B cell (primary cell): ENCODE data around the gene CARMIL3. TPM values are rescaled to one million over a fixed set of nuclear protein-coding genes. Genes with fewer than 3 reads are reported as not detected.
A peak's percentile ranks its signal among the peaks of the same experiment; 100 is the strongest.

Source experiments
- ATAC-seq: fragments of 200-7000 bp; cut with Tn5 transposase; one replicate; pipeline ENCODE4 v1.10.0; 2021; ENCODE audit warnings: low read depth, mild to moderate bottlenecking, moderate number of reproducible peaks, moderate library complexity
- CTCF ChIA-PET: fragments of 350-600 bp; sonication (Branson Sonifier 250); formaldehyde crosslinking; loops from one replicate; lab custom pipeline; 2021; ENCODE audit warnings: antibody characterized with exemption, inconsistent platforms; lab: Charles Lee
- POLR2A ChIA-PET: fragments of 350-600 bp; sonication (Branson Sonifier 250); formaldehyde crosslinking; loops from one replicate; lab custom pipeline; 2021; ENCODE audit warnings: antibody characterized with exemption; lab: Charles Lee
- DNase-seq: peaks from one replicate; pipeline ENCODE4 v3.0.0; 2013
- H2AFZ ChIP-seq: 2 replicates; pipeline ENCODE4 v1.6.1; 2012; ENCODE audit warnings: mild to moderate bottlenecking, low read depth, low read length; ENCODE audit not compliant: insufficient read depth, poor library complexity, severe bottlenecking
- H3K27ac ChIP-seq, 2 donors: 1 replicate in 1 of 2; 2 replicates in 1 of 2; pipeline ENCODE4 v1.5.1; 2012 to 2013; ENCODE audit warnings: low read length in 2 of 2, mild to moderate bottlenecking in 2 of 2, moderate library complexity in 1 of 2
- H3K27me3 ChIP-seq, 4 experiments: fragments of 200-600 bp in 1 of 4; sonication (generic) in 1 of 4; replicated peaks in 1 of 4; 1 replicate in 2 of 4; 2 replicates in 2 of 4; pipeline versions ENCODE4 v1.6.1 to v1.7.0; 2013 to 2016; ENCODE audit warnings: low read length in 3 of 4, mild to moderate bottlenecking in 2 of 4, mixed read lengths in 1 of 4, moderate library complexity in 1 of 4; ENCODE audit not compliant: insufficient read depth in 4 of 4, control insufficient read depth in 3 of 4; ENCODE audit errors: control extremely low read depth in 1 of 4
- H3K36me3 ChIP-seq, 2 experiments: replicated peaks in 1 of 2; 1 replicate in 1 of 2; 2 replicates in 1 of 2; pipeline versions ENCODE4 v1.6.1 to v1.7.1; 2013; ENCODE audit warnings: low read length in 1 of 2; ENCODE audit not compliant: insufficient read depth in 2 of 2, control insufficient read depth in 1 of 2; ENCODE audit errors: control extremely low read depth in 1 of 2, extremely low read depth in 1 of 2
- H3K4me1 ChIP-seq, 2 donors: fragments of 200-600 bp in 1 of 2; sonication (generic) in 1 of 2; 1 replicate in 1 of 2; 2 replicates in 1 of 2; pipeline versions ENCODE4 v1.5.1 to v1.6.1; 2013 to 2017; ENCODE audit warnings: low read length in 2 of 2; ENCODE audit not compliant: control insufficient read depth in 2 of 2, insufficient read depth in 2 of 2
- H3K4me2 ChIP-seq: replicated peaks from 2 replicates; pipeline ENCODE3; 2012; ENCODE audit warnings: mild to moderate bottlenecking, low read depth, low read length; ENCODE audit not compliant: poor library complexity, severe bottlenecking
- H3K4me3 ChIP-seq, 5 experiments: fragments of 200-600 bp in 1 of 5; sonication (generic) in 1 of 5; 1 replicate in 3 of 5; 2 replicates in 2 of 5; pipeline versions ENCODE4 v1.5.1 to v1.7.0; 2011 to 2016; ENCODE audit warnings: low read length in 4 of 5, mild to moderate bottlenecking in 4 of 5, low read depth in 2 of 5, control low read depth in 1 of 5, moderate library complexity in 1 of 5; ENCODE audit not compliant: insufficient read depth in 1 of 5; ENCODE audit errors: control extremely low read depth in 1 of 5, extremely low read depth in 1 of 5
- H3K79me2 ChIP-seq: fragments of 200-600 bp; sonication (generic); one replicate; pipeline ENCODE4 v1.6.0; 2016; ENCODE audit warnings: low read length; ENCODE audit not compliant: control insufficient read depth, insufficient read depth
- H3K9ac ChIP-seq: fragments of 200-600 bp; sonication (generic); 2 replicates; pipeline ENCODE4 v1.6.1; 2017; ENCODE audit warnings: mild to moderate bottlenecking, low read length, moderate library complexity
- H3K9me3 ChIP-seq, 3 donors: one replicate each; pipeline versions ENCODE4 v1.6.1 to v1.7.1; 2013; ENCODE audit warnings: low read length in 2 of 3; ENCODE audit not compliant: control insufficient read depth in 2 of 3, insufficient read depth in 1 of 3; ENCODE audit errors: control extremely low read depth in 1 of 3
- H4K20me1 ChIP-seq: 2 replicates; pipeline ENCODE4 v1.6.0; 2012; ENCODE audit warnings: mild to moderate bottlenecking, low read length; ENCODE audit not compliant: insufficient read depth, control insufficient read depth, poor library complexity, severe bottlenecking
- H3K27ac Mint-ChIP-seq: one replicate; pipeline ENCODE4 v1.8.0; 2021; ENCODE audit warnings: mixed read lengths
- H3K27me3 Mint-ChIP-seq: one replicate; pipeline ENCODE4 v1.8.0; 2021; ENCODE audit warnings: mixed read lengths
- H3K4me1 Mint-ChIP-seq: one replicate; pipeline ENCODE4 v1.8.0; 2021; ENCODE audit warnings: mixed read lengths
- H3K4me3 Mint-ChIP-seq: one replicate; pipeline ENCODE4 v1.8.0; 2021; ENCODE audit warnings: mixed read lengths
- H3K9me3 Mint-ChIP-seq: one replicate; pipeline ENCODE4 v1.8.0; 2022; ENCODE audit warnings: mixed read lengths; ENCODE audit not compliant: insufficient read depth
- EZH2 ChIP-seq: IDR thresholded peaks from 2 replicates; pipeline ENCODE4 v1.6.1; 2012; ENCODE audit warnings: borderline replicate concordance, low read depth, mild to moderate bottlenecking, moderate library complexity, low read length; ENCODE audit not compliant: insufficient read depth, poor library complexity, severe bottlenecking
- WGBS: methylation state at CpG from one replicate; pipeline ENCODE4 v1.1.5; 2013; ENCODE audit warnings: missing lambda C conversion rate; ENCODE audit not compliant: insufficient coverage; 5-methylcytosine and 5-hydroxymethylcytosine counted together
- intact Hi-C: fragments of 100-400 bp; cut with micrococcal nuclease; formaldehyde crosslinking; loops from one replicate; pipeline ENCODE4 v1.10.0; 2022
- polyA plus RNA-seq: library from polyadenylated mRNA; depleted of rRNA; stranded (reverse); fragments of >200 nt; gene quantifications from 2 replicates; pipeline ENCODE4 v1.2.3, GENCODE V29; 2012
- total RNA-seq, 2 donors: library from RNA; stranded (reverse); fragments of 120-200 nt in 1 of 2; gene quantifications; 1 replicate in 1 of 2; 2 replicates in 1 of 2; pipeline versions ENCODE4 v1.2.3 to v1.2.4, GENCODE V29; 2013 to 2022
- TF ChIP-seq, protein P1 (sequence below): fragments of 200-600 bp; IDR thresholded peaks from one replicate; pipeline ENCODE4 v1.8.0; 2022; ENCODE audit warnings: antibody characterized with exemption, mild to moderate bottlenecking

CARMIL3 gene
- total and polyA plus RNA-seq, 2 donors (not counting 1 experiment from before 2014, with no cell fraction given) = 1.0 to 7.2 TPM

DNA sequence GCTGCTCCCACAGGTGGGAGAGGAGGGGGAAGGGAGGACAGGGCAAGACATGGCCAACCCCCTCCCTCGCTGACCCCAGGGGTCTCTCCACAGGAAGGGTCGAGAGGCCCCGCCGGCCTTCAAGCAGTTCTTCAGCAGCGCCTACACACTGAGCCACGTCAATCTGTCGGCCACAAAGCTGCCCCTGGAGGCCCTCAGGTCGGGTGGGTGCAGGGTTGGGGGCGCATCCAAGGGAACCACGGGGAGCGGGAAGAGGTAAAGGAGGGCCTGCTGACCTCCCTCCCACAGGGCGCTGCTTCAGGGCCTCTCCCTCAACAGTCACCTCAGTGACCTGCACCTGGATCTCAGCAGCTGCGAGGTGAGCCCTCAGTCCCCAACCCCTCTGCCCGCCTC is 6.1 kb downstream of the CARMIL3 start:
- H3K27ac ChIP-seq = no peak overlapping the region
- H3K4me3 ChIP-seq = no peak overlapping the region
- peaks cover 0 to 28% (median 5%) of the 10 kb centered on the region in 4 experiments for H3K27me3 ChIP-seq
- POLR2A ChIA-PET = interaction anchor here (0.6 to 1.9 kb wide), 6 partner anchors 22 to 185 kb away, joined by 3 to 7 read pairs (median 5); partner anchors contain the start of genes PCK2 and TINF2
- ATAC-seq (no peak), DNase-seq (no peak)
- H3K4me2 ChIP-seq = no peak overlapping the region
- no peaks in the 10 kb centered on the region for H3K79me2 ChIP-seq
- 88% methylated on average over 14 of the region's 14 CpGs for WGBS
- Mint-ChIP-seq H3K4me3 (no peak overlapping the region), H3K27ac (no peak overlapping the region), H3K9me3 (no peaks in the 10 kb centered on the region), H3K27me3 (peaks cover 5% of the 10 kb centered on the region), H3K4me1 (peaks cover 7% of the 10 kb centered on the region)
- H4K20me1 ChIP-seq = no peaks in the 10 kb centered on the region
- TF ChIP-seq EZH2 = no peak
- TF ChIP-seq, protein P1, sequence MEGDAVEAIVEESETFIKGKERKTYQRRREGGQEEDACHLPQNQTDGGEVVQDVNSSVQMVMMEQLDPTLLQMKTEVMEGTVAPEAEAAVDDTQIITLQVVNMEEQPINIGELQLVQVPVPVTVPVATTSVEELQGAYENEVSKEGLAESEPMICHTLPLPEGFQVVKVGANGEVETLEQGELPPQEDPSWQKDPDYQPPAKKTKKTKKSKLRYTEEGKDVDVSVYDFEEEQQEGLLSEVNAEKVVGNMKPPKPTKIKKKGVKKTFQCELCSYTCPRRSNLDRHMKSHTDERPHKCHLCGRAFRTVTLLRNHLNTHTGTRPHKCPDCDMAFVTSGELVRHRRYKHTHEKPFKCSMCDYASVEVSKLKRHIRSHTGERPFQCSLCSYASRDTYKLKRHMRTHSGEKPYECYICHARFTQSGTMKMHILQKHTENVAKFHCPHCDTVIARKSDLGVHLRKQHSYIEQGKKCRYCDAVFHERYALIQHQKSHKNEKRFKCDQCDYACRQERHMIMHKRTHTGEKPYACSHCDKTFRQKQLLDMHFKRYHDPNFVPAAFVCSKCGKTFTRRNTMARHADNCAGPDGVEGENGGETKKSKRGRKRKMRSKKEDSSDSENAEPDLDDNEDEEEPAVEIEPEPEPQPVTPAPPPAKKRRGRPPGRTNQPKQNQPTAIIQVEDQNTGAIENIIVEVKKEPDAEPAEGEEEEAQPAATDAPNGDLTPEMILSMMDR = no peak
- H2AFZ ChIP-seq = no peak overlapping the region
- peaks cover 0 to 3% (median 0%) of the 10 kb centered on the region in 3 donors for H3K9me3 ChIP-seq
- H3K4me1 ChIP-seq = peaks cover 1 to 3% of the 10 kb centered on the region in 2 donors
- intact Hi-C loops = loop anchor here (1.0 kb wide), 4 partner anchors 32 to 103 kb away; partner anchors contain the start of gene IRF9
- no peak overlapping the region for H3K9ac ChIP-seq
- CTCF ChIA-PET = interaction anchor here (0.8 to 14.5 kb wide), 18 partner anchors 10 to 379 kb away, joined by 3 to 220 read pairs (median 7); partner anchors contain the start of genes CIDEB, DCAF11, IRF9 and NRL
- H3K36me3 ChIP-seq = no peaks in the 10 kb centered on the region

DNA sequence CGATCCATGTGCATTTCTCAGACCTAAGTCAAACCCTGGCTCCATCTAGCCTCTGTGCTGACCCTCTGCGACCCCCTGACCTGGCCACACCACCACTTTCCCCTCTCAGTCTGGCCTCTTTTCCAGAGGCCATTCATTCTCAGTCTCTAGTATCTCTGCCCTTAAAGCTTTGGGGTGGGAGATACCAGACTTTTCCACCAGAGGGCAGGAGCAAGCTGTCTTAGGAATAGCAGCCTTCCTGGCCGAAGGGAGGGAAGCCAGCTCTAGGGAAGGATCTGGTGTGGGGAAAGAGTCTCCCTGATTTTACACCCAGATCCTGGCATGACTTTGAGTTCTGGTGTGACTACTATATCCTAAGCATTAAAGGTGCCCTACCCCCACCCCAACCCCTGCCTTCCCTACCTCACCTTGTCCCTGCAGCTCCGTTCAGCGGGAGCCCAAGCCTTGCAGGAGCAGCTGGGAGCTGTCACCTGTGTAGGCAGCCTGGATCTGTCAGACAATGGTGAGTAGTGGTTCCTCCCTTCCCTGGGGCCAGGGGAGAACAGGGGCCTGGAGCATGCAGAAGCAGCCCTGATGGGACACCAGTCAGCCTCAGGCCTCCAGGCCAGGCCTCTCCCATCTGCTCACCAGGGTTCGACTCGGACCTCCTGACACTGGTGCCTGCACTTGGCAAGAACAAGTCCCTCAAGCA is 6.6 kb downstream of the CARMIL3 start:
- no peak overlapping the region for H3K4me2 ChIP-seq
- peaks cover 0 to 3% (median 0%) of the 10 kb centered on the region in 3 donors for H3K9me3 ChIP-seq
- H3K4me3 Mint-ChIP-seq = no peak overlapping the region
- no peaks in the 10 kb centered on the region for H4K20me1 ChIP-seq
- H3K9ac ChIP-seq = no peak overlapping the region
- CTCF ChIA-PET = interaction anchor here (0.8 to 14.5 kb wide), 17 partner anchors 13 to 378 kb away, joined by 3 to 220 read pairs (median 7); partner anchors contain the start of genes CIDEB, DCAF11, IRF9 and NRL
- no peak overlapping the region for H2AFZ ChIP-seq
- DNase-seq = no peak
- no peaks in the 10 kb centered on the region for H3K4me1 ChIP-seq
- H3K27me3 Mint-ChIP-seq = no peaks in the 10 kb centered on the region
- ATAC-seq = peak; percentile 68
- TF ChIP-seq, protein P1 = peak; percentile 75
- no peak for TF ChIP-seq EZH2
- intact Hi-C loops = loop anchor here (1.0 kb wide), 4 partner anchors 32 to 103 kb away; partner anchors contain the start of gene IRF9
- H3K27ac ChIP-seq = no peak overlapping the region
- H3K4me1 Mint-ChIP-seq = peaks cover 1% of the 10 kb centered on the region
- no peaks in the 10 kb centered on the region for H3K9me3 Mint-ChIP-seq
- POLR2A ChIA-PET = interaction anchor here (0.6 to 1.9 kb wide), 6 partner anchors 22 to 184 kb away, joined by 3 to 7 read pairs (median 5); partner anchors contain the start of genes PCK2 and TINF2
- no peaks in the 10 kb centered on the region for H3K79me2 ChIP-seq
- 86% methylated on average over 6 of the region's 7 CpGs for WGBS
- H3K36me3 ChIP-seq = no peaks in the 10 kb centered on the region
- H3K27me3 ChIP-seq = peaks cover 0 to 26% (median 5%) of the 10 kb centered on the region in 4 experiments
- no peak overlapping the region for H3K4me3 ChIP-seq
- no peak overlapping the region for H3K27ac Mint-ChIP-seq
